A549 (cell line): ENCODE results near the gene SKIC8.

Experiments
- CTCF ChIP-seq: fragments of >200 bp; sonication (Bioruptor Twin); formaldehyde crosslinking; IDR thresholded peaks from 3 replicates; pipeline ENCODE4 v1.5.1; 2016
- EHMT2 ChIP-seq: fragments of 200-600 bp; sonication (generic); IDR thresholded peaks from 2 replicates; pipeline ENCODE4 v1.6.1; 2016; ENCODE audit warnings: antibody characterized with exemption, low read depth, mild to moderate bottlenecking, moderate library complexity
- HDAC2 ChIP-seq: fragments of 200-600 bp; sonication (generic); IDR thresholded peaks from 2 replicates; pipeline ENCODE4 v1.6.1; 2016
- JUNB ChIP-seq: fragments of >200 bp; sonication (Bioruptor Twin); formaldehyde crosslinking; IDR thresholded peaks from 2 replicates; pipeline ENCODE4 v1.6.1; 2016
- REST ChIP-seq: fragments of 200-600 bp; sonication (generic); IDR thresholded peaks from 2 replicates; pipeline ENCODE4 v1.6.1; 2016; ENCODE audit warnings: antibody characterized with exemption, mild to moderate bottlenecking, moderate library complexity
- SMC3 ChIP-seq: fragments of >200 bp; sonication (Bioruptor Twin); formaldehyde crosslinking; IDR thresholded peaks from 3 replicates; pipeline ENCODE4 v1.6.1; 2018; ENCODE audit warnings: inconsistent platforms
- USF2 ChIP-seq: fragments of 450-650 bp; IDR thresholded peaks from 2 replicates; pipeline ENCODE4 v1.6.1; 2014; ENCODE audit warnings: antibody characterized with exemption

- TF ChIP-seq CTCF (no peak), HDAC2 (no peak), USF2 (no peak), EHMT2 (no peak), SMC3 (no peak), JUNB (no peak), REST (no peak)
Measured at GRCh38 chr15:78327466-78327865, 28.1 kb upstream of the SKIC8 start.
